K562 (cell line): Measurements from ENCODE around the gene TARBP2. TPM values are rescaled to one million over a fixed set of nuclear protein-coding genes. Genes with fewer than 3 reads are reported as not detected.

Source experiments
- CREBBP ChIP-seq: IDR thresholded peaks from one replicate; pipeline ENCODE4 v1.6.1; 2012; ENCODE audit warnings: low read depth, mild to moderate bottlenecking, control low read depth, inconsistent platforms, low read length
- FOXP4 ChIP-seq: sonication (generic); formaldehyde crosslinking; IDR thresholded peaks from 2 replicates; pipeline ENCODE4 v1.8.0; 2022; ENCODE audit warnings: mild to moderate bottlenecking, missing genetic modification reagents, borderline replicate concordance
- HNRNPH1 ChIP-seq: fragments of 200-400 bp; formaldehyde crosslinking; optimal IDR thresholded peaks from 2 replicates; pipeline ENCODE3; 2017; ENCODE audit warnings: low read depth, mild to moderate bottlenecking, low read length, moderate library complexity
- ID3 ChIP-seq, 2 experiments: fragments of 250-450 bp in 1 of 2; fragments of 450-650 bp in 1 of 2; sonication (Bioruptor Pico) in 1 of 2; IDR thresholded peaks; 2 replicates each; pipeline versions ENCODE4 v1.6.1 to v1.8.0; 2016 to 2021; ENCODE audit warnings: mild to moderate bottlenecking in 2 of 2, moderate library complexity in 2 of 2, missing compliant biosample characterization in 1 of 2, missing genetic modification characterization in 1 of 2
- KDM1A ChIP-seq, 2 experiments: fragments of 450-650 bp; IDR thresholded peaks; 2 replicates each; pipeline ENCODE4 v1.6.1; 2016; ENCODE audit warnings: mild to moderate bottlenecking in 2 of 2
- KLF10 ChIP-seq: fragments of 250-450 bp; sonication (Bioruptor Pico); IDR thresholded peaks from 2 replicates; pipeline ENCODE4 v1.6.1; 2021; ENCODE audit warnings: matching md5 sums
- KLF16 ChIP-seq: IDR thresholded peaks from 2 replicates; pipeline ENCODE4 v1.6.1; 2016; ENCODE audit warnings: antibody characterized with exemption
- MAFF ChIP-seq: IDR thresholded peaks from 2 replicates; pipeline ENCODE4 v1.6.1; 2012; ENCODE audit warnings: low read length, improper control_type of control experiment
- SIRT6 ChIP-seq: IDR thresholded peaks from one replicate; pipeline ENCODE4 v1.6.1; 2012; ENCODE audit warnings: low read depth, mild to moderate bottlenecking, control low read depth, inconsistent platforms, low read length, moderate library complexity
- SMAD4 ChIP-seq: fragments of 250-450 bp; sonication (Bioruptor Pico); conservative IDR thresholded peaks from 2 replicates; pipeline ENCODE4 v1.8.0; 2021; ENCODE audit warnings: inconsistent platforms, mild to moderate bottlenecking, moderate library complexity
- SMARCA4 ChIP-seq: fragments of 450-650 bp; IDR thresholded peaks from 2 replicates; pipeline ENCODE4 v1.6.1; 2016
- SPI1 ChIP-seq: IDR thresholded peaks from 2 replicates; pipeline ENCODE4 v1.6.1; 2011; ENCODE audit warnings: low read depth, low read length, control low read depth, borderline replicate concordance
- SRF ChIP-seq, 2 experiments: fragments of 250-450, 450-650 bp in 1 of 2; sonication (Bioruptor Pico) in 1 of 2; sonication (generic) in 1 of 2; formaldehyde crosslinking; IDR thresholded peaks; 2 replicates each; pipeline versions ENCODE4 v1.5.0 to v1.5.1; 2020 to 2022; ENCODE audit warnings: mild to moderate bottlenecking in 1 of 2, missing genetic modification reagents in 1 of 2
- STAT5A ChIP-seq: IDR thresholded peaks from 2 replicates; pipeline ENCODE4 v1.6.1; 2012; ENCODE audit warnings: low read length, inconsistent platforms, borderline replicate concordance
- ZBTB17 ChIP-seq: fragments of 450-650 bp; formaldehyde crosslinking; IDR thresholded peaks from 2 replicates; pipeline ENCODE4 v1.4.0; 2020; ENCODE audit warnings: mild to moderate bottlenecking
- ZBTB26 ChIP-seq: fragments of 450-650 bp; formaldehyde crosslinking; IDR thresholded peaks from 2 replicates; pipeline ENCODE4 v1.4.0; 2022; ENCODE audit warnings: missing genetic modification characterization
- ZNF140 ChIP-seq: fragments of 250-450 bp; sonication (Bioruptor Pico); IDR thresholded peaks from 2 replicates; pipeline ENCODE4 v1.8.0; 2021; ENCODE audit warnings: moderate library complexity, mild to moderate bottlenecking, inconsistent platforms
- ZNF253 ChIP-seq: fragments of 250-450 bp; sonication (Bioruptor Pico); conservative IDR thresholded peaks from 2 replicates; pipeline ENCODE4 v1.6.1; 2021; ENCODE audit warnings: mild to moderate bottlenecking
- ZNF324 ChIP-seq: fragments of 250-450 bp; sonication (Bioruptor Pico); IDR thresholded peaks from 2 replicates; pipeline ENCODE4 v1.4.0; 2020; ENCODE audit warnings: mild to moderate bottlenecking
- ZNF512 ChIP-seq: IDR thresholded peaks from 2 replicates; pipeline ENCODE4 v1.6.1; 2016; ENCODE audit warnings: missing genetic modification characterization, missing compliant biosample characterization
- ZNF644 ChIP-seq: fragments of 200-800 bp; sonication (Bioruptor generic); IDR thresholded peaks from 2 replicates; pipeline ENCODE4 v1.6.1; 2016; ENCODE audit warnings: low read depth, missing genetic modification characterization, missing compliant biosample characterization
- ZNF77 ChIP-seq: fragments of 250-450 bp; sonication (Bioruptor Pico); IDR thresholded peaks from 2 replicates; pipeline ENCODE4 v1.5.0; 2020
- polyA plus RNA-seq, 8 experiments: library from polyadenylated mRNA; depleted of rRNA in 4 of 8; stranded (reverse) in 5 of 8; unstranded in 3 of 8; fragments of >200 nt; fragmentation: Nextera tagmentation in 2 of 8; fragmentation: Illumina TruSeq in 1 of 8; extraction: Ambion mirVana in 2 of 8; extraction: Trizol in 1 of 8; gene quantifications; 2 replicates each; pipeline versions ENCODE4 v1.2.1 to v1.2.3, GENCODE V29; 2011 to 2014; ENCODE audit warnings: inconsistent platforms in 1 of 8, missing spikeins in 1 of 8
- total RNA-seq, 7 experiments: library from RNA; depleted of rRNA in 6 of 7; stranded (reverse); fragments of >200 nt in 6 of 7; fragmentation: Illumina TruSeq in 2 of 7; extraction: Trizol in 2 of 7; gene quantifications; 2 replicates each; pipeline versions ENCODE4 v1.2.1 to v1.2.3, GENCODE V29; 2011 to 2021; ENCODE audit warnings: low replicate concordance in 1 of 7

TARBP2 gene
- total and polyA plus RNA-seq, 9 of the 15 experiments (the other 6 are each of a cell fraction or from before 2014, with no cell fraction given): 5.6 to 69.0 (median 44.6) TPM

GRCh38 chr12:53493610-53494391 lies 7.3 kb upstream of the TARBP2 start (continued):
- TF ChIP-seq KDM1A (IDR thresholded peaks at IDR 0.05) (no peak), FOXP4 (CRISPR knock-in tag) (no peak), ZNF644 (tag) (no peak), KLF10 (CRISPR knock-in tag) (no peak), ZNF140 (no peak), ZNF253 (CRISPR knock-in tag) (no peak), SIRT6 (no peak), MAFF (no peak), SMAD4 (CRISPR knock-in tag) (peak; percentile 25; the same call in 1 of the 2 replicates), ID3 (CRISPR knock-in tag; IDR thresholded peaks at IDR 0.05) (no peak), ID3 (tag; IDR thresholded peaks at IDR 0.05) (no peak), SMARCA4 (no peak; the same call in 1 of the 2 replicates), CREBBP (no peak), ZNF512 (no peak), SRF (CRISPR knock-in tag; IDR thresholded peaks at IDR 0.05) (no peak), ZBTB26 (CRISPR knock-in tag) (no peak), SPI1 (no peak), ZNF324 (CRISPR knock-in tag) (no peak), ZNF77 (CRISPR knock-in tag) (no peak), HNRNPH1 (no peak), KLF16 (no peak), ZBTB17 (CRISPR knock-in tag) (no peak), STAT5A (no peak)
